K562 treated with DMSO at 1 percent for 24 hours (cell line): ENCODE measurements around the gene ST6GAL1. TPM values are rescaled to one million over a fixed set of nuclear protein-coding genes. Genes with fewer than 3 reads are reported as not detected.

Experiments
- total RNA-seq: library from RNA; unstranded; fragments of 300-600 nt; gene quantifications from 2 replicates; pipeline ENCODE4 v1.2.3, GENCODE V29; 2022; ENCODE audit warnings: low read depth; ENCODE audit not compliant: insufficient read depth

Gene ST6GAL1
- total RNA-seq: 42.5 and 43.9 TPM in 2 replicates

GRCh38 chr3:186930143-186930640, at the start of gene ST6GAL1:
ST6GAL1 (plus strand) TSS chr3:186930526; CDS start chr3:187042704, 112,178 bp downstream.

Other genes starting within 250 kb of the ST6GAL1 start
- not detected in 2 replicates for gene KNG1, start 213.2 kb upstream of the ST6GAL1 start, total RNA-seq
- gene EIF4A2, start 146.9 kb upstream of the ST6GAL1 start, total RNA-seq: 156 and 160 TPM in 2 replicates
- 107 TPM in 2 replicates for gene RFC4, start 124.0 kb upstream of the ST6GAL1 start, total RNA-seq
- gene ADIPOQ, start 87.8 kb upstream of the ST6GAL1 start, total RNA-seq: not detected in 2 replicates
- gene RPL39L, start 209.0 kb downstream of the ST6GAL1 start, total RNA-seq: 124 and 129 TPM in 2 replicates